ENCODE results near the gene MPHOSPH9. TPM values are rescaled to one million over a fixed set of nuclear protein-coding genes. Genes with fewer than 3 reads are reported as not detected.

Gene MPHOSPH9
- total RNA-seq, 2 experiments from 2014 or later = 88.3 to 136 TPM

DNA sequence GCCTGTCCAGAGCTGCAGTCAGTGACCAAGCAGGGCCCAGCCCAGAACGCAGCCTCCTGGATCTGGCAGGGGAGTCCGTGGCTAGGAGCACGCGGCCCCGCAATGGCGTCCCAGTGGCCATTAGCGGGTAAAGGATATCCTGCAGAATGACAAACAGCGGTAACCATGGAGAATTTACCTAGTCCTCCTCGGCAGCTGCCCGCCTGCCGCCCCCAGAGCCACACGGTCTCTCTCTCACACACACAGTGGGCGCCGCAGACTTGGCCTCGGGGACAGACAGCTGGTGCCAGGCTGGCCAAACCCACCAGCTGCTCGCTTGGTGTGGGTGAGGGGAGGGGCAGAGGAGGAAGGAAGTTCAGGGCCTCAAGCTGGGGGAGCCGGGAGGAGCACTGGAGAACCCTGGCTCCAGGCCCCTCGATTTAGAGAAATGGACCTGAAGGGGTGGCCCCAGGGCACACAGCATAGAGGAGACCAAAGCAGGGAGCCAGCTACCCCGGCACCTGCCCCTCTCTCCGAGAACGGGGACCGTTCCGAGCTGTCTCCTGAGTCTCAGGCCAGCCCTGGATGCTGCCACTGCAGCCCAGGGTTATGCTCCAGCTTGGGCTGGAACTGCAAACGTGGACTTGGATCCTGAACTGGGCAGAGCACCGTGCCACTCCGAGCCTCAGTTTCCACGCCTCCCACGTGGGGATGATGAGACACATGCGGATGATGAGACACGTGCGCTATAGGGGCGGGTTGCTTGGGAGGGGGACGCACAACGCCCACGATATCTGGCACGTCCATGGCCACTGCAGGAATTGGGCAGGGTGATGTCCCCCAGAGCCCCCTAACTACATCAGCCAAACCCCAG, 35.3 kb upstream of the MPHOSPH9 start:
- no peak for DNase-seq (ENCODE audit: low spot score)
- intact Hi-C loops (cut with micrococcal nuclease; ENCODE audit: unreplicated experiment) = no loop called here
- Histone ChIP-seq H3K27ac (ENCODE audit: low read depth, low read length, poor library complexity, severe bottlenecking) (no peak overlapping the region), H3K79me2 (ENCODE audit: insufficient read depth, low read depth, low read length) (peaks cover 11% of the 10 kb centered on the region; the same call in 1 of the 2 replicates), H3K4me1 (ENCODE audit: insufficient read depth, low read length, poor library complexity, severe bottlenecking) (peaks cover 21% of the 10 kb centered on the region), H4K20me1 (ENCODE audit: insufficient read depth, low read length) (no peaks in the 10 kb centered on the region), H3K9me3 (ENCODE audit: low read length) (no peaks in the 10 kb centered on the region), H3K4me3 (ENCODE audit: low read depth, low read length, poor library complexity, severe bottlenecking) (no peak overlapping the region), H2AFZ (ENCODE audit: low read length) (no peak overlapping the region), H3K36me3 (ENCODE audit: insufficient read depth, low read length) (peaks cover 17% of the 10 kb centered on the region; the same call in 1 of the 2 replicates), H3K4me2 (ENCODE audit: low read length) (no peak overlapping the region), H3K9me2 (ENCODE audit: insufficient read depth, low read length) (no peaks in the 10 kb centered on the region)
- BruUV-seq (replicated peaks) = no TSS peak
- TF ChIP-seq, protein P1, sequence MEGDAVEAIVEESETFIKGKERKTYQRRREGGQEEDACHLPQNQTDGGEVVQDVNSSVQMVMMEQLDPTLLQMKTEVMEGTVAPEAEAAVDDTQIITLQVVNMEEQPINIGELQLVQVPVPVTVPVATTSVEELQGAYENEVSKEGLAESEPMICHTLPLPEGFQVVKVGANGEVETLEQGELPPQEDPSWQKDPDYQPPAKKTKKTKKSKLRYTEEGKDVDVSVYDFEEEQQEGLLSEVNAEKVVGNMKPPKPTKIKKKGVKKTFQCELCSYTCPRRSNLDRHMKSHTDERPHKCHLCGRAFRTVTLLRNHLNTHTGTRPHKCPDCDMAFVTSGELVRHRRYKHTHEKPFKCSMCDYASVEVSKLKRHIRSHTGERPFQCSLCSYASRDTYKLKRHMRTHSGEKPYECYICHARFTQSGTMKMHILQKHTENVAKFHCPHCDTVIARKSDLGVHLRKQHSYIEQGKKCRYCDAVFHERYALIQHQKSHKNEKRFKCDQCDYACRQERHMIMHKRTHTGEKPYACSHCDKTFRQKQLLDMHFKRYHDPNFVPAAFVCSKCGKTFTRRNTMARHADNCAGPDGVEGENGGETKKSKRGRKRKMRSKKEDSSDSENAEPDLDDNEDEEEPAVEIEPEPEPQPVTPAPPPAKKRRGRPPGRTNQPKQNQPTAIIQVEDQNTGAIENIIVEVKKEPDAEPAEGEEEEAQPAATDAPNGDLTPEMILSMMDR (conservative IDR thresholded peaks at IDR 0.05; ENCODE audit: low read length) = no peak
- TF ChIP-seq EZH2phosphoT487 (IDR thresholded peaks at IDR 0.05; ENCODE audit: borderline replicate concordance, low read depth, low read length) = no peak
- POLR2A ChIA-PET = interaction anchor here (0.6 to 1.0 kb wide), 2 partner anchors 36 to 132 kb away, joined by 3 to 4 read pairs; no protein-coding TSS in a partner anchor
- CTCF ChIA-PET (ENCODE audit: unreplicated experiment) = no interaction called here

DNA sequence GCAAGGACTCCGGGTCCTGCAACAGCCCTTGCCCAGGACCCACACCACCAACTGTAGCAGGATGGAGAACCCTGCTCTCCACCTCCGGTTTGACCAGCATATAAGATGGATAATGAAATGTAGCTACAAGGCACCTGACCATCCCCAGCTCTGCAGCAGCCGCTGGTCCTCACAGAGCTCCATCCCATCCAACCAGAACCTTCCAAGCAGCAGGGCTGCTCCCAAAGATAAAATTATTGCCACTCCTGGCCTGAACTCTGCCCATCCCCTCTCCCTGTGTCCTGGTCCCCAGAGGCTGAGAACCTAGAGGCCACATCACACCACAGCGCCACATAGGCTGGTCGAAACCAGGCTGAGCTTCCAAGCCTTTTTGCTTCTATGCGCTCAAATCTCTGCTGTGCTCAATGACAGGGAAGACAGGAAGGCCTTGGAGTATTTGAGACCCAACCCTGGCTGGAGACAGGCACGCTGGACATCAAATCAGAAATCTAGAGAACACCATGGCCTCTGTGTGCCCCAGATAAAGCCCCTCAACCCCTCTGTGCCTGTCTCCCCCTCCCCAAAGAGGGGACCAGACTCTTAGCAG, 34.5 kb upstream of the MPHOSPH9 start:
- BruUV-seq (replicated peaks) = no TSS peak
- H3K79me2 ChIP-seq (ENCODE audit: insufficient read depth, low read depth, low read length) = peaks cover 11% of the 10 kb centered on the region; the same call in 1 of the 2 replicates
- no peak overlapping the region for H2AFZ ChIP-seq (ENCODE audit: low read length)
- no peak overlapping the region for H3K4me2 ChIP-seq (ENCODE audit: low read length)
- peaks cover 20% of the 10 kb centered on the region for H3K4me1 ChIP-seq (ENCODE audit: insufficient read depth, low read length, poor library complexity, severe bottlenecking)
- intact Hi-C loops (cut with micrococcal nuclease; ENCODE audit: unreplicated experiment) = no loop called here
- no peaks in the 10 kb centered on the region for H3K9me3 ChIP-seq (ENCODE audit: low read length)
- ChIA-PET POLR2A (no interaction called here), CTCF (ENCODE audit: unreplicated experiment) (no interaction called here)
- H3K9me2 ChIP-seq (ENCODE audit: insufficient read depth, low read length) = no peaks in the 10 kb centered on the region
- H3K4me3 ChIP-seq (ENCODE audit: low read depth, low read length, poor library complexity, severe bottlenecking) = no peak overlapping the region
- no peak overlapping the region for H3K27ac ChIP-seq (ENCODE audit: low read depth, low read length, poor library complexity, severe bottlenecking)
- no peaks in the 10 kb centered on the region for H4K20me1 ChIP-seq (ENCODE audit: insufficient read depth, low read length)
- TF ChIP-seq, protein P1 (conservative IDR thresholded peaks at IDR 0.05; ENCODE audit: low read length) = no peak
- TF ChIP-seq EZH2phosphoT487 (IDR thresholded peaks at IDR 0.05; ENCODE audit: borderline replicate concordance, low read depth, low read length) = no peak
- peaks cover 23% of the 10 kb centered on the region; the same call in 1 of the 2 replicates for H3K36me3 ChIP-seq (ENCODE audit: insufficient read depth, low read length)
- no peak for DNase-seq (ENCODE audit: low spot score)
